CD4-positive, alpha-beta T cell treated with Interleukin-21 for 1 hour (primary cell): ENCODE results near the gene GALP.
"Not testable (repeated sequence)": the region's sequence is repeated elsewhere in the genome, so short reads cannot be mapped to it uniquely, and the experiment has no call there.

ENCODE experiments used
- DNase-seq: peaks from one replicate; pipeline ENCODE4 v3.0.0-alpha.2; 2020

Gene GALP

GRCh38 chr19:56148955-56149655, 26.7 kb upstream of the GALP start:
- not testable (repeated sequence) for DNase-seq

- no peak for DNase-seq
Observed at GRCh38 chr19:56149656-56150038, 26.2 kb upstream of the GALP start.

GRCh38 chr19:56150358-56150757, 25.4 kb upstream of the GALP start:
- no peak for DNase-seq

GRCh38 chr19:56152644-56153043, 23.2 kb upstream of the GALP start:
- no peak for DNase-seq

- DNase-seq: no peak
Observed at GRCh38 chr19:56153507-56153906, 22.3 kb upstream of the GALP start.

GRCh38 chr19:56155124-56155687, 20.6 kb upstream of the GALP start:
- DNase-seq: no peak

GRCh38 chr19:56156768-56157167, 19.0 kb upstream of the GALP start:
- DNase-seq: no peak

- no peak for DNase-seq
Observed at GRCh38 chr19:56158170-56158757, 17.5 kb upstream of the GALP start.

- DNase-seq: no peak
Observed at GRCh38 chr19:56159009-56159559, 16.7 kb upstream of the GALP start.

- no peak for DNase-seq
Observed at GRCh38 chr19:56159622-56160271, 16.1 kb upstream of the GALP start.

- DNase-seq: no peak
Observed at GRCh38 chr19:56161534-56161933, 14.3 kb upstream of the GALP start.

GRCh38 chr19:56162258-56162657, 13.6 kb upstream of the GALP start:
- no peak for DNase-seq

- DNase-seq: no peak
Observed at GRCh38 chr19:56163097-56163496, 12.7 kb upstream of the GALP start.

- DNase-seq: no peak
Observed at GRCh38 chr19:56167064-56167578, 8.7 kb upstream of the GALP start.

- no peak for DNase-seq
Observed at GRCh38 chr19:56170261-56170660, 5.5 kb upstream of the GALP start.

GRCh38 chr19:56174086-56174485, 1.7 kb upstream of the GALP start:
- DNase-seq: no peak

GRCh38 chr19:56174550-56174949, 1.3 kb upstream of the GALP start:
- DNase-seq: no peak

GRCh38 chr19:56176310-56176709, 502 bp downstream of the GALP start:
- not testable (repeated sequence) for DNase-seq

- DNase-seq: no peak
Observed at GRCh38 chr19:56176881-56177280, 1.1 kb downstream of the GALP start.

- DNase-seq: no peak
Observed at GRCh38 chr19:56177564-56178243, 1.9 kb downstream of the GALP start.

- DNase-seq: no peak
Observed at GRCh38 chr19:56189785-56190184, 14.0 kb downstream of the GALP start.

GRCh38 chr19:56191115-56191514, 15.3 kb downstream of the GALP start:
- DNase-seq: no peak

- no peak for DNase-seq
Observed at GRCh38 chr19:56191711-56192110, 15.9 kb downstream of the GALP start.
